ENCODE data around the gene TVP23B. TPM values are rescaled to one million over a fixed set of nuclear protein-coding genes. Genes with fewer than 3 reads are reported as not detected.

Gene TVP23B
- total RNA-seq, 3 donors from 2014 or later (not counting 1 experiment from before 2014, with no cell fraction given): 19.0 to 32.6 (median 22.7) TPM

GRCh38 chr17:18855831-18856569, 75.0 kb downstream of the TVP23B start:
- H3K27me3 ChIP-seq (ENCODE audit: control insufficient read depth, insufficient read depth, low read length): no peaks in the 10 kb centered on the region
- H3K27ac ChIP-seq (ENCODE audit: low read length): peak overlapping the region; percentile 72
- intact Hi-C loops (cut with micrococcal nuclease): loop anchor here (2.0 kb wide), 1 partner anchor 45 kb away; no protein-coding TSS in a partner anchor
- H3K4me3 ChIP-seq (ENCODE audit: low read length): peak overlapping the region; percentile 71
- DNase-seq (peak; percentile 83 to 94), ATAC-seq (peak; percentile 84 to 91 (median 87))
- Mint-ChIP-seq H3K9me3 (no peaks in the 10 kb centered on the region), H3K4me1 (peaks cover 36 to 37% of the 10 kb centered on the region in 2 donors), H3K36me3 (no peaks in the 10 kb centered on the region), H3K4me3 (peak overlapping the region; percentile 98), H3K27ac (peak overlapping the region; percentile 96 to 97), H3K27me3 (ENCODE audit: low read depth in 2 of 2) (no peaks in the 10 kb centered on the region)
- no peak for TF ChIP-seq CTCF (IDR thresholded peaks at IDR 0.05)
- H3K9me3 ChIP-seq (ENCODE audit: control insufficient read depth, insufficient read depth, low read length): no peaks in the 10 kb centered on the region
- no peaks in the 10 kb centered on the region for H3K36me3 ChIP-seq (ENCODE audit: control insufficient read depth, insufficient read depth, low read length)
- peaks cover 28% of the 10 kb centered on the region for H3K4me1 ChIP-seq (ENCODE audit: control insufficient read depth, insufficient read depth, low read length)
- WGBS (ENCODE audit: insufficient coverage): 0% methylated on average over 28 of the region's 29 CpGs

Other genes with a start within 250 kb of the TVP23B start
- not detected for gene TBC1D28, start 136.8 kb upstream of the TVP23B start, total RNA-seq
- gene FOXO3B, start 98.9 kb upstream of the TVP23B start, total RNA-seq: 1 to 10 TPM; 3.2 to 5.2 (median 3.6) TPM
- gene FBXW10, start 37.1 kb upstream of the TVP23B start, total RNA-seq: not detected
- gene PRPSAP2, start 76.9 kb downstream of the TVP23B start, total RNA-seq: 10 to 100 TPM; 33.4 to 48.2 (median 33.8) TPM
- gene SLC5A10, start 171.0 kb downstream of the TVP23B start, total RNA-seq: under 1 TPM in 1 of 3 donors, not detected in 2; 0.28 TPM
- gene FAM83G, start 223.6 kb downstream of the TVP23B start, total RNA-seq: 1 to 10 TPM; 3.8 to 6.5 (median 4.3) TPM